NCI-H1105 treated with DMSO at 0.1 percent for 48 hours (cell line): Measurements from ENCODE around the gene KRT28.
"Not testable (repeated sequence)": the region's sequence is repeated elsewhere in the genome, so short reads cannot be mapped to it uniquely, and the experiment has no call there.

Source experiments
- DNase-seq: peaks from one replicate; lab custom pipeline; 2025; lab: John Stamatoyannopoulos, UW

Gene KRT28

GRCh38 chr17:40779181-40779909, 20.4 kb downstream of the KRT28 start:
- DNase-seq: no peak

GRCh38 chr17:40778461-40778860, 21.3 kb downstream of the KRT28 start:
- no peak for DNase-seq

- DNase-seq: no peak
These were observed 21.8 kb downstream of the KRT28 start for GRCh38 chr17:40777971-40778370.

GRCh38 chr17:40777459-40777858, 22.3 kb downstream of the KRT28 start:
- DNase-seq: no peak

- no peak for DNase-seq
These were observed 23.8 kb downstream of the KRT28 start for GRCh38 chr17:40775945-40776344.

- no peak for DNase-seq
These were observed 27.7 kb downstream of the KRT28 start, which contains the start of gene KRT26 for GRCh38 chr17:40772101-40772500. Gene KRT26 (minus strand): TSS chr17:40772201. CDS start chr17:40772113, 88 bp downstream.

GRCh38 chr17:40765657-40766056, 34.1 kb downstream of the KRT28 start:
- DNase-seq: no peak

GRCh38 chr17:40763752-40764151, 36.0 kb downstream of the KRT28 start:
- DNase-seq: no peak

GRCh38 chr17:40760105-40761016, 39.4 kb downstream of the KRT28 start:
- no peak for DNase-seq

- DNase-seq: no peak
These were observed 44.5 kb downstream of the KRT28 start, which contains the start of gene KRT25 for GRCh38 chr17:40755231-40755630. Gene KRT25 (minus strand): TSS chr17:40755331. CDS start chr17:40755271, 60 bp downstream.

GRCh38 chr17:40753804-40754203, 46.0 kb downstream of the KRT28 start:
- no peak for DNase-seq

GRCh38 chr17:40751065-40751464, 48.7 kb downstream of the KRT28 start:
- DNase-seq: no peak

GRCh38 chr17:40750391-40750790, 49.4 kb downstream of the KRT28 start:
- DNase-seq: no peak

GRCh38 chr17:40748666-40749065, 51.1 kb downstream of the KRT28 start:
- not testable (repeated sequence) for DNase-seq
